Body of pancreas (tissue), 4 donors: Measurements from ENCODE around the gene IGF1R. TPM values are rescaled to one million over a fixed set of nuclear protein-coding genes. Genes with fewer than 3 reads are reported as not detected.

Experiments used
- ATAC-seq: fragments of 150-250 bp; one replicate; pipeline ENCODE4 v1.9.1; 2016
- DNase-seq, 4 donors: peaks; one replicate each; pipeline ENCODE4 v3.0.0-alpha.2; 2019
- H3K27ac ChIP-seq, 4 donors: fragments of 200-600 bp; sonication (generic); 1 replicate in 3 of 4; 2 replicates in 1 of 4; pipeline versions ENCODE4 v1.5.1 to v1.6.1; 2016 to 2019; ENCODE audit warnings: mild to moderate bottlenecking in 1 of 4, mixed read lengths in 1 of 4, moderate library complexity in 1 of 4
- H3K27me3 ChIP-seq, 2 donors: fragments of 200-600 bp; sonication (generic); one replicate each; pipeline ENCODE4 v1.6.0; 2016; ENCODE audit warnings: mild to moderate bottlenecking in 1 of 2
- H3K36me3 ChIP-seq, 2 donors: fragments of 200-600 bp; sonication (generic); replicated peaks in 1 of 2; 2 replicates each; pipeline ENCODE4 v1.5.1; 2016; ENCODE audit warnings: low read depth in 2 of 2; ENCODE audit not compliant: insufficient read depth in 1 of 2
- H3K4me1 ChIP-seq: fragments of 200-600 bp; sonication (generic); one replicate; pipeline ENCODE4 v1.6.0; 2016
- H3K4me3 ChIP-seq, 2 donors: fragments of 200-600 bp; sonication (generic); 1 replicate in 1 of 2; 2 replicates in 1 of 2; pipeline ENCODE4 v1.5.1; 2016 to 2019
- H3K9me3 ChIP-seq, 3 donors: fragments of 200-600 bp; sonication (generic); 1 replicate in 2 of 3; 2 replicates in 1 of 3; pipeline ENCODE4 v1.5.1; 2016
- CTCF ChIP-seq, 7 experiments: fragments of 450-650 bp in 4 of 7; fragments of 200-600 bp in 3 of 7; sonication (generic) in 3 of 7; IDR thresholded peaks; one replicate each; pipeline ENCODE4 v1.5.1; 2016 to 2019; ENCODE audit warnings: antibody characterized with exemption in 7 of 7
- POLR2A ChIP-seq, 3 donors: fragments of 450-650 bp; IDR thresholded peaks; one replicate each; pipeline ENCODE4 v1.6.1; 2016; ENCODE audit warnings: antibody characterized with exemption in 3 of 3, mild to moderate bottlenecking in 2 of 3
- WGBS, 2 donors: methylation state at CpG; one replicate each; pipeline ENCODE4 v1.1.5; 2017; 5-methylcytosine and 5-hydroxymethylcytosine counted together
- intact Hi-C: fragments of 100-400 bp; cut with DNase I; formaldehyde crosslinking; loops from one replicate; pipeline ENCODE4 v1.15.1; 2023
- total RNA-seq, 2 donors: library from RNA; depleted of rRNA; stranded (reverse); fragments of >200 nt; gene quantifications; one replicate each; pipeline ENCODE4 v1.1.0, GENCODE V29; 2016

Gene IGF1R
- total RNA-seq, 2 donors from 2014 or later: 34.8 to 55.7 TPM

DNA sequence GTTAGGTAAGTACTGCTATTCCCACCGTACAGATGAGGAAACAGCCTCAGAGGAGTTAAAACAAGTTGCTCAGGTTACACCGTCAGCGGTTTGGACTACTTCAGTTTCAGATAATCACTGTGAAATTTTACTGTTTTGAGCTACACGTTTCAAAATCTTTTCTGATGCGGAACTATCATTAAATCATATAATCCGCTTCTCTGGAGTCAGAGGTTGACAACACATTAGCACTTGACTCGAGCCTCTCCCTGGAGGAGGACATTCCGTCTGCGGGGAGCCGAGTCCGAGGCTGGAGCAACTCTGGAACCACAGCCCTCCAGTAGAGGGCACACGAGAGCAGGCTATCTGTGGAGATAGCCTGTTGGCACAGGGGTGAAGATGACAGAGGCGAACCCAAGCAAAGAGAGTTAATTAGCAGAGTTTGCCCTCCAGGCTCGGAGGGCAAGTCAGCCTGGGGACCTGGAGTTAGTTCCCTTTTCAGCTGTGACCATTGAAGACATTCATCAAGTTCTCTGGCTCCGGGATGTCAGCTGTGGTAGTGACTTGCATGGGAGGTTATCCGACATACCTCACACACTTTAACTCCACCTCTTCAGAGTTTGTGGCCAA lies 131.2 kb downstream of the IGF1R start:
- WGBS, 2 donors: 11 to 16% methylated on average over 16 of the region's 16 CpGs
- ATAC-seq (peak; percentile 76), DNase-seq (peak; percentile 77 to 88 (median 82))
- TF ChIP-seq CTCF (IDR thresholded peaks at IDR 0.05) (peak; percentile 79 to 93 (median 88)), POLR2A (IDR thresholded peaks at IDR 0.05) (no peak)
- Histone ChIP-seq H3K9me3 (no peaks in the 10 kb centered on the region), H3K36me3 (no peaks in the 10 kb centered on the region), H3K4me3 (no peak overlapping the region), H3K27me3 (no peaks in the 10 kb centered on the region), H3K27ac (peak overlapping the region; percentile 35 to 87 (median 66)), H3K4me1 (peaks cover 57% of the 10 kb centered on the region)
- intact Hi-C loops: no loop called here

- ATAC-seq: no peak
These were observed 133.5 kb downstream of the IGF1R start for GRCh38 chr15:98781838-98782237.

DNA sequence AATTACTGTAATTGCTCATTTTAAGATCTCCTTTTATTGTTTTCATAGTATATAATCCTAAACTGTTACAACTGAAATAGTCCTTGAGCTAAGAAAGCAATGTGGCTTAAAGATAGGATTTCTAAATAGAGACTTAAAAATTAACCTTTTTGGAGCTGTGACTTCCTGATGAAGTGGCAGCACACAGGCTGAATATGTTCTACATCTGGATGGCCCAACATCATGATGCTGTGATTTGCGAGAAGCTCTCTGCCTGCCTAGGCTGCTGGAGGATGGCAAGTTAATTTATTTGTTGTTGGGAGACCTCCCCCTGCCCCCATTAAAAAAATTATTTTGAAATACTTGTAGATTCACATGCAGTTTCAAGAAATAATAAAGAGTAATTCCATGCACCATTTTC lies 134.5 kb downstream of the IGF1R start:
- Histone ChIP-seq H3K4me3 (no peak overlapping the region), H3K27ac (no peak overlapping the region), H3K4me1 (peaks cover 55% of the 10 kb centered on the region), H3K9me3 (no peaks in the 10 kb centered on the region), H3K36me3 (no peaks in the 10 kb centered on the region), H3K27me3 (no peaks in the 10 kb centered on the region)
- 85 to 91% methylated on average over 1 of the region's 1 CpG for WGBS, 2 donors
- DNase-seq (no peak), ATAC-seq (no peak)
- intact Hi-C loops: no loop called here
- no peak for TF ChIP-seq POLR2A (IDR thresholded peaks at IDR 0.05)
- no peak for TF ChIP-seq CTCF (IDR thresholded peaks at IDR 0.05)

More at GRCh38 chr15:98781838-98782237, 133.5 kb downstream of the IGF1R start:
- 100% methylated on average over 1 of the region's 1 CpG for WGBS, 2 donors
- H3K4me1 ChIP-seq: peaks cover 55% of the 10 kb centered on the region
- no peak for DNase-seq
- H3K4me3 ChIP-seq: no peak overlapping the region
- H3K27me3 ChIP-seq: no peaks in the 10 kb centered on the region
- intact Hi-C loops: no loop called here
- H3K9me3 ChIP-seq: no peaks in the 10 kb centered on the region
- no peak for TF ChIP-seq POLR2A (IDR thresholded peaks at IDR 0.05)
- TF ChIP-seq CTCF (IDR thresholded peaks at IDR 0.05): no peak
- no peaks in the 10 kb centered on the region for H3K36me3 ChIP-seq
- no peak overlapping the region for H3K27ac ChIP-seq

GRCh38 chr15:98785431-98785806 lies 137.1 kb downstream of the IGF1R start:
- no peak for DNase-seq
- peak overlapping the region; percentile 22 to 60 (median 40) for H3K27ac ChIP-seq
- peaks cover 54% of the 10 kb centered on the region for H3K4me1 ChIP-seq
- TF ChIP-seq CTCF (IDR thresholded peaks at IDR 0.05) (no peak), POLR2A (IDR thresholded peaks at IDR 0.05) (no peak)
- no peak for ATAC-seq
- H3K36me3 ChIP-seq: no peaks in the 10 kb centered on the region
- WGBS, 2 donors: 12 to 31% methylated on average over 3 of the region's 3 CpGs
- H3K27me3 ChIP-seq: no peaks in the 10 kb centered on the region
- no peak overlapping the region for H3K4me3 ChIP-seq
- intact Hi-C loops: no loop called here
- H3K9me3 ChIP-seq: no peaks in the 10 kb centered on the region
